ENCODE results near the gene PPP2R5B.
"Not testable (repeated sequence)": the region's sequence is repeated elsewhere in the genome, so short reads cannot be mapped to it uniquely, and the experiment has no call there.

The PPP2R5B gene

DNA sequence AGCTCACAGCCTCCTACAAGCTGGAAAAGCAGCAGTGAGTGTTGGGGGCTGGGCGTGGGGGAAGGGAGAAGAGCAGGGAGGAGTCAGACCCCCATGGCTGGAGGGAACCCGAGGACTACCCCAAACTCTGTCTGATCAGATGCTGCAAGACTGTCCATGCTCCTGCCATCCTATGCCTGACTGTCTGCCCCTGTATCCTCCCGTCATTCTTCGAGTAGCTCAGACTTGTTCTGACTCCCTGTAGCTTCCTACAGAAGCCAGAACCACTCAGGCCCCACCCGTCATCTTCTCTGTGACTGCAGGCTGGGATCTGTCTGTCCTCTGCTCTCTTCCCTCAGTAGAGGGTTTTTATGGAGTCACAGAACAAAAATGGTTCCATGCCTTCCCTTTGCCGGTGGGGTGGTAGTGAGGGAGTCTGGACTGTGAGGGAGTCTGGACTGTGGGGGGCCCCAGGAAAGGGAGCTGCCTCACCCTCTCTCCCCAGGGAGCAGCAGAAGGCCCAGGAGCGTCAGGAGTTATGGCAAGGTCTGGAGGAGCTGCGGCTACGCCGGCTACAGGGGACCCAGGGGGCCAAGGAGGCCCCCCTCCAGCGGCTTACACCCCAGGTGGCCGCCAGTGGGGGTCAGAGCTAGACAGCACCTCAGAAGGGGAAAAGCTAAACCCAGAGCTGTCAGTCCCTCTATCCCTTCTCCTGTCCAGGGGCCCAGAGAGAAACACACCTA lies 8.9 kb downstream of the PPP2R5B start:
- no peak for DNase-seq

DNA sequence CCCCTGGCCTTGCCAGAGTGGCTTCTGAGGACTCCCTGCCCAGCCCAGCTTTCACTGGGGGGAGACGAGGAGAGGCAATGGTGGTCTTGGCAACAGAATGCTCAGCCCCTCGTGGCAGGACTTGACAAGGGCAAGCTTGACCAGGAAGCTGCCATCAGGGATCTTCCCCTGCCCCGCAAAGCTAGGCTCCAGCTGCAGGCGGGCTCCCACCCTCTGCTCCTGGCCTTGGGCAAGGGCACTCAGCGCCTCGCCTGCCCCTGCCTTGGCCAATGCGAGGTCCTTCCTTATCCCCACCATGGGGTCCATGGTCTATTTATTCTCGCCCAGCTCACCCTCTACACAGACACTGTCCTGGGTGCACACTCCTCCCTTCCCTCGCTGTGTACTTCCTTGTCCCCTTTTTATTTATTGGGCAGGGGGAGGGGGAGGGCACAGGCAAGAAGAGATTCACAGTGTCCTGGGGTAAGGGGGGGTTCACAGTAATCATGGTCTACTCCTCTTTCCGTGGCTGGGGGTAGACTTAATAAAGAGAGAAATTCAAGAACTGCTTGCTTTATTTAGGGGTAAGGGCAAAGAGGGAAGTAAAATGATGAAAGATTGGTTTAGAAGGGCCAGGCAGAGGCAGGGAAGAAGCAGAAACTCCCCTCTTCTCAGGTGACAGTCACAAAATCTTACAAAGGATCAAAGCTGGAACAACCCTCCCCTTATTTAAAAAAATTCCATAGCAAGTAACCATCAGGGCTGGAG lies 9.6 kb downstream of the PPP2R5B start:
- DNase-seq, result no peak

DNA sequence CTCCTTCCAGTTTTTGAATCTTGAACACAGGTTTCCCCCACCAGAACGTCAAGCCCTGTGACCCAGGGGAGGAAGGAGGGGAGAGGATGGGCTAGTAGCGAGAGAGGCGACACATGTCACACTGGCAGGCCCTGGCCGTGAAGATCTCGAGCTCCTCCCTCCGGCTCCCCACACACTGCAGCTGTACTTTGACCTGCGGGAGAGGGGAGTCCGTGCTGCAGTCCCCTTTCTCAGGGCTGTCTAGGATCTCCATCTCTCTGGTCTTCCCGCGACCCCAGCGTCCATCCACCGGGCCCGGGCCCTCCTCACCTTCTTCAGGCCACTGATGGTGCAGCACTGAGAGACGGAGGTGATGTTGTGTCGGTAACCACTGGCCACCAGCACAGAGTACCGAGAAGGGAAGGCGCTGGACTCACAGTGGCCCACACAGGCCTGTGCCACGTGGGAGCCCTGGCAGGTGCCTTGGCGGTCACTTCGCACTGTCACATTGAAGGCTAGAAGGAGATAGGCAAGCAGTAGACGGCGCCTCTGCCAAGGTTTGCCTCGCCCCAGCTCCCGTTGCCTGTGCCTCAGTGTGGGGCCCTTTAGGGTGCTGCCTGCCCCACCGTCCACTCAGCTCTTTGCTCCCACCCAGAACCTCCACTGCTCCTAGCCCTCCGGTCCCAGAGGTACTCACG lies 10.3 kb downstream of the PPP2R5B start:
- DNase-seq, result no peak

DNA sequence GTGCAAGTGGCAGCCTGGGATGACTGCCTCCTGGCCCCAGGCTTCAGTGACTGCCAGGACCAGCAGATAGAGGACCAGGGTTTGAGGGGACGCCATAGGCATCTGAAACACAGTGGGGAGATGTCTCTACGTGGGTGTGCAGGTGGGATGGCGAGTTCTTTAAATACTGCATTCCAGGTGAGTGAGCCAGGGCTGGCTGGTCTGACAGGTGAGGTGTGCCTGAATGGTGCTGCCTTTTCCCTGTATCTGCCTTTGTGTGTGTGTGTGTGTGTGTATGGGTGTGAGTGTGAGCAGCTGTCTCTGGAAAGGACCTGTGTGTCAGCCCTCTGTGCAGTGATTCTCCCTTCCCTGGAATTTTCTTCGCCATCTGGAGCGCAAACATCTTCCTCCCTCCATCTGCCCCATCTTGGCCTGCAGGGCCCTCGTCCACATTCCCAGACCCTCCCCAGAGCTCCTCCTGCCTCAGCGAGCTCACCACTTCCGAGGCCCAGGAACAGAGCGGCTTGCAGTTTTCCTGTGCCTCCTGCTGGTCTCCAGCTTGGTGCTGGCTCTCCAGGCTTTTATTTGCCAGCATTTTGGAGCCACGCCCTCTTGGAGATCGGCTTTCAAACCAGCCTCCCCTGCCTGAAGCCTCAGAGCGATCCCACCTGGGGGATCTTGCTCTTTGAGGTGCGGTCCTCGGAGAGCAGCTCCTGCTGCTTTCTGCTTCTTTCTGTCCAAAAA lies 11.0 kb downstream of the PPP2R5B start, which contains the start of gene GPHA2:
TSS of gene GPHA2 (minus strand) at position 535 of the 723 bp plus-strand sequence. CDS start at position 102, 433 bp downstream.
- DNase-seq, result no peak

DNA sequence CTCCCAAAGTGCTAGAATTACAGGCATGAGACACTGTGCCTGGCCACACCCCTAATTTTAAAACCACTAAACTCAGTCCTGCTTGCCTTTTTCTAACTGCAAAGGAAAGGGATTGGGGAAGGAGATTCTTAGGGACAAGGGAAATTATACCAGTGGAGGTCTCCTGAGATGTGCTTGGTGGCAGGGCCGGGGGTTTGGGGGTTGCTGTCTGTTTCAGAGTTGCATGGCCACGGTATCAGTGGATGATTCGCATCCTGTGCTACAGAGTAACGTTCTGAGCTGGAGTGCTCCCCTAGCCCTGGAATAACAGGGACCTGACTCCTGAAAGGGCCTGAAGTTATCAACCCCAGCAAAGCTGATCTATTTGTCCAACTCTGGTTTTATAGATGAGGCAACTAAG lies 12.1 kb downstream of the PPP2R5B start:
- no peak for DNase-seq

DNA sequence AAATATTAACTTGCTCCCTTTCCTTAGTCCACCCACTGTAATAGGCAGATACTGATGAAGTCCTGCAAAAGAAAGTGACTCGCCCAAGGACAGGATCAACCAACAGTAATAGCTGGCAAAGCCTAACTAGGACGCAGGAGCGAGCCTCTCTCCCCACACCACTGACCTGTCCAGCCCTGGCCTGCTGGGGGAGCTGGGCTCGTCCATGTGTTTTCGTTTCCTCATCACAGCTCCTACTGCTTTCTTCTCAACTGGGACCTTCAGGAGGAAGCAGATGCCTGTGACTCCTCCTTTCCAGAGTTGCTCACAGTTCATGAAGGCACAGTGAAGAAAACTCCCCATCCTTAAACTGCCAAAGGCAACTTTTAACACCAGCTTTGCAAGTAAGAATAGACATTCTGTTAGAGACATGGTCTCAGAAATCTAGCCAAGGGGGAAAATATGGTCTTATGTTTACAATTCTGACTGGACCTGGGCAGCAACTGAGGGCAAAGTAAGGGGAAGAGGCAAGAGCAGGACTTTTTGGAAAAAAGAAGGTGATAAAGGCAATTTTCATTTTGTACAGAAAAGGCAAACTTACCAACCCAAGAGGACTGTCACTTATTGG lies 22.8 kb downstream of the PPP2R5B start:
- DNase-seq, result no peak

DNA sequence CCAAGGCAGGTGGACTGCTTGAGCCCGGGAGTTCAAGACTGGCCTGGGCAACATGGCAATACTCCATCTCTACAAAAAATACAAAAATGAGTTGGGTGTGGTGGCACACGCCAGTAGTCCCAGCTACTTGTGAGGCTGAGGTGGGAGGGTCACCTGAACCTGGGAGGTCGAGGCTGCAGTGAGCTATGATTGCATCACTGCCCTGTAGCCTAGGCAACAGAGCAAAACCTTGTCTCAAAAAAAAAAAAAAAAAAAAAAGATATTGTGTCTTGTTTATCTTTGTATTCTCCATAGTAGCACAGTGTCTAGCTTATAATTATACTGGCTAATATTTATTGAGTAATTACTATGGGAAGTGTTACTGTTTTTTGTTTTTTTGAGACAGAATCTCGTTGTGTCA lies 27.0 kb downstream of the PPP2R5B start:
- DNase-seq, result no peak

DNA sequence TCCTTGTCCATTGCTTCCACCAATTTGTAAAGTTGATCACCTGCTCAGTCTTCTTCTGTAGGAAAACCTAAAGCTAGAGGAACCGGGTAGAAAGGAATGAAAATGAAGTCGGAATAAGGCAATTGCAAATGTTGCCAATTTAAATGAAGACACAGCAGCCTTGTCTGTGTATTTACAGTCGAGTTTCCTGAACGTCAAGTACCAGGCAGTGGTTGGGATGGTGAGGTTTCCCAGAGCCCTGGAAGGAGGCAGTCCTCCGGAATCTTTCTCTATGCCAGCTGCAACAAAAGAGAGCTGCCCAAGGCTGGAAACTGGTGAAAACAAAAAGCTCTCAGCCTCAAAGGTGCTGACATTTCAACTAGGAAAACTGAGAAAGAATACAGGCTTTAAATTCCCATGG lies 29.7 kb downstream of the PPP2R5B start:
- DNase-seq, result no peak

DNA sequence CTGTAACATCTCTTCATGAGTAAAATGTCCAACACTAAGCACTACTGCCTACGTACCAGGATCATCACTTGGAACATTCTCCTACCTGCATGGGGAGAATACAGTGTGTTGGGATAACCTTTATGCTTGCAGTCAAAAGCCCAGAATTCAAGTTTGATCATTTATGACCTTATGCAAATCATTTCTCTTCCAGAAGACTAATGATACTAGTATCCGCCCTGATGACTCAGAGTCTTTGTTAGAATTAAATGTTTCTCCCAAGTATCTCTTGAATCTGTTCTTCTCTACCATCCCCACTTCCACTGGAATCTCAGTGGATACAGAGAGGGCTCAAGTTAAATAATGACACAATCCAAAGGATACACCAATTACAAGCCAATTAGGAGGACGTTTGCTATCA lies 35.0 kb downstream of the PPP2R5B start:
- DNase-seq, result no peak

DNA sequence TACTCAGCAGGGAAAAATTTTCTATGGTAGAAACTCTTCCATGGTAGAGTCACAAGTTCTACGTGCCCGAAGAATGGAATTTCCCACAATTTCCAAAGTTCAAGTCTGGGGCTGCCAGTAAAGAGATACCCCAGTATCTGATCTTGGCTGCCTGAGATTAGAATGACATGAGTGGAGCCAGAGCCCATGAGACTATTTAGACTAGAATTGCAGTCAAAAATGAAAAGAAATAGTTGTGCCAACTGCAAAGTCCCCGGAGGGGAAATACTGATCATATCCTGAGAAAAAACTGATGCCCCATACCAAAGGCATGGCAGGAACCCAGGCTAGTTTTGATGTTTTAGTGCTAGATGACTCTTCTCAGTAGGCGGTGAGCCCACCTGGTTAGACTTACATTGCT lies 36.2 kb downstream of the PPP2R5B start:
- DNase-seq, result no peak

DNA sequence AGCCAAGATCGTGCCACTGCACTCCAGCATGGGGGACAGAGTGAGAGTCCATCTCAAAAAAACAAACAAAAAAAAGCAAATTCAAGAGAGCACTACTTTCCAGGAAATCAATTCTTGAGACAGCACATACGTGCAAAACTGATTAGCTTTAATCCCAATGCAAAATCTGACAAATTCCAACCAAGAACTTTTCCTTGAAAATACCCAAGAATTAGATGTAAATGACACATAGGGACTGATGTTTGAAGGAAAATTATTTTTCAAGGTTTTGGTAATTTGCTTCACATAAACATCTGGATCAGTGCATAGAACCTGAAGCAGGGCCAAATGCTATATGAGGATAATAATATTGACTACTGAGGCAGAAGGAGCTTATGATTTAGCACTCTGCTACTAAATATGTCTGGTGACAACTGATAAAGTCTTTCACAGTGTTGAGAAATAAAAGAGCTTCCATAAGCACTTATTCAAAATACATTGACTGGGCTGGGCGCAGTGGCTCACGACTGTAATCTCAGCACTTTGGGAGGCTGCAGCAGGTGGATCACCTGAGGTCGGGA lies 38.7 kb downstream of the PPP2R5B start:
- no peak for DNase-seq

DNA sequence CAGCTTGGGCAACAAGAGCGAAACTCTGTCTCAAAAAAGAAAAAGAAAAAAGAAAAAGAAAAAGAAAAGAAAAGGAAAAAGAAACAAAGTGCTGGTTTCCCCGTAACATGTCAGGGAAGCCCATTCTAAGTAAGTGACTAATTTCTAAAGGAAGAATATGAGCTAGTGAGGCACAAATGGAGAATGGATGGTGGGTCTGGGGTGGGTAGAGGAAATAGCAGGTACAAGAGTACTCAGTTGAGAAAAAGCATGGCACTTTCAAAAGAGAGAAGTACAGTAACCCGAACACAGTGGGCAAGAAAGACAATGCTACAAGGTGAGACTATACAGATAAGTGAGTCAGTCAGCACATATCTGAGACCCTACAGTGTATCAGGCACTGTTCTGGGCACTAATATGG lies 42.9 kb downstream of the PPP2R5B start:
- DNase-seq, result peak; percentile 70

DNA sequence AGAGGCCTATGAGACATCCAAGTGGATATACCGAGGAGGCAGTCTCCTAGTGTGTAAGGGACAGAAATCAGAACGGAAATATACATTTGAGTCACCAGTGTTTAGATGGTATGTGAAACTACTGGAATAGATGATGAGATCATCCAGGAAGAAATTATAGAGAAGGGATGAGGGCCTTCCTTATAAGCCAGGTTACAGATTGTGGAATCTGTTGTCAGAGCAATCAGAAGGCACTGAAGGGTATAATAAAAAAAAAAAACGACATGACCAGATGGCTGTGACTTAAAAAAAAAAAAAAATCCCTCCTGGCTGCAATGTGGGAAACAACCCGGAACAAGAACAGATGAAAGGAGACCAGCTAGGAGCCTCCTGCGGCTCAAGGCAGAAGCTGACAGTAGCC lies 44.7 kb downstream of the PPP2R5B start:
- DNase-seq, result peak; percentile 57

DNA sequence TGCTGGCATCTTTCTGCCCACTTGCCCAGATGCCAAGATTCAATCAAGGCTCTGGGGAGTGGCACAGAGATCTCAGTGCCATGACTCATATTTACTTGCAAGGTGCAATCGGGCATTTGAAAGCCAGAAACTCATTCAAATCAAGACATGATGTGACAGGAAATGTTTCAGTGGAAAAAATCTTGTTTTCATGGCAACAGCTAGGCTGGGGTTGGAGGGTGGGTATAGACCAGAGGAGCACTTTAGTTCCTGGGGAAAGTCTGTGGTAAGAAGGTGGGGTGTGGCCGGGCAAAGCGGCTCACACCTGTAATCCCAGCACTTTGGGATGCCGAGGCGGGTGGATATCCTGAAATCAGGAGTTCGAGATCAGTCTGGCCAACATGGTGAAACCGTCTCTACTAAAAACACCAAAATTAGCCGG lies 46.3 kb downstream of the PPP2R5B start:
- peak; percentile 90 for DNase-seq

DNA sequence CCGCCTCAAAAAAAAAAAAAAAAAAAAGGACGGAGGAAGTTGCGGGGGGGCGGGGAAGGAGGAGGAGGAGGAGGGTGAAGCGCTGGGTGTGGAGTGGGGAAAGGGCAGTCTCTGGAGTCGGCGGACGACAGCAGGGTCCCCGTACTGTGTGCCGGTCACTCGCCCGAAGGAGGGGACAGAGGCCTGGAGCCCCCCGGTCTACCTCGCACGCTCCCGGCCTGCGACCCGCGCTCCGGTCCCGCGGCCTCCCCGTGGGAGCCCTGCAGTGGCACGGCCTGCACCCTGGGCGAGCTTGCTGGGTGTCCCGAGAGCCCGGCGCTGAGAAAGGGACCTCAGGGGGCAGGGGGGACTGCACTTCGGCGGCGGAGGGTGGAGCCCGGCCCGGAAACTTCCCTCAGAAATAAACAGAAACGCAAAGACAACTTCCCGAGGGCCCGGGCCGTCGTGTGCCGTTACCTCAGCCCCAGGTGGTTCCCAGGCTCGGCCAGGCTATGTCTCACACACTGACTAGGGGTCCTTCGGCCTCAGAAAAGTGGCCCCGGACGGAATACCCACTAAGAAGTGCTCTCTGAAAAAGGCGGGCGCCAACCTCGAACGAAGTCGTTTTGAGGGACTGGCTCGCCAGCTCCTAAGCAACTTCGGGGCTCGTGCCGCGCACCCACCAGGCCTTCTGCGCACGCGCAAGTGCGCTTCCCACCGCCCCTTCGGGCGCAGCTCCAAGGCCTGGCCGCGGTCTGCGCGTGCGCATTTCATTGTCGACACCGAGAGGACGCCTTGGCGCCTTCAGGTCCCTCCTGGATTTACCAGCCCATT lies 47.1 kb downstream of the PPP2R5B start, which contains the start of gene MAJIN:
TSS of gene MAJIN (minus strand) at position 688 of the 813 bp plus-strand sequence. CDS start 12,703 bp downstream, outside the sequence.
- peak; percentile 92 for DNase-seq

DNA sequence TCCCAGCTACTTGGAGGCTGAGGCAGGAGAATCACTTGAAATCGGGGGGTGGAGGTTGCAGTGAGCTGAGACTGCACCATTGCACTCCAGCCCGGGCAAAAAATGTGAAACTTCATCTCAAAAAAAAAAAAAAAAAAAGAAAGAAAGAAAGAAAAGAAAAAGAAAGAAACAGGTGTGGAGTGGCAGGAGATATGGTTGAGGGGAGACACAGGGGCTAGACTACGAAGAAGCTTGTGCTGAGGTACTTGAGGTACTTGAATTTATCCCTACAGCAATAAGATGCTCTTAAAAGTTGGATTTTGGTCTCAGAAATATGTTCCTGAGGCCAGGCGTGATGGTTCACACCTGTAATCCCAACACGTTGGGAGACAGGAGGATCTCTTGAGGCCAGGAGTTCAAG lies 49.6 kb downstream of the PPP2R5B start:
- no peak for DNase-seq

DNA sequence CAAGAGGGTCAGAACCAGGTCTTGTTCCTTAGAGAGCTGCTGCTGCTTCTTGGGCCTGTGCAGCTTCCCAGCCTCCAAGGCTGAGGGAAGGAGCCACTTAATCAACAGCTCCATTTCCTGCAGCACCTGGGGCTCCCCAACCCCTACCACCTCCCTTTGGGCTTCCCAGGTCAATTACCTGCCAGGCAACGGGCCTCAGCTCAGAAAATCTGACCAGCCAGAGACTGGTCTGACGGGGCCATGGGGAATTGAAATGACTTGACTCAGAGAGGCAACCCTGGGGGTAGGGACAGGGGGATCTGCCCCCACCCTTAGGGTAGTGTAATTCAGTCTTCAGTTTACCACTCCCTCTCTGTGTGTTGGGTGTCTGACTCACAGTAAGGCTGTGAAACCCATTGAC lies 52.2 kb downstream of the PPP2R5B start:
- DNase-seq, result no peak

DNA sequence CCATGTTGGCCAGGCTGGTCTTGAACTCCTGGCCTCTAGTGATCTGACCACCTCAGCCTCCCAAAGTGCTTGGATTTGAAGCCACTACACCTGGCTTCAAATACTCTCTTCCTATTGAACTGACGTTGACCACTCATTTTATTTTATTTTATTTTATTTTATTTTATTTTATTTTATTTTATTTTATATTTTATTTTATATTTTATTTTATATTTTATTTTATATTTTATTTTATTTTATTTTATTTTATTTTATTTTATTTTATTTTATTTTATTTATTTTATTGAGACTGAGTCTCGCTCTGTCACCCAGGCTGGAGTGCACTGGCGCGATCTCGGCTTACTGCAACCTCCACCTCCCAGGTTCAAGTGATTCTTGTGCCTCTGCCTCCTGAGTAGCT lies 58.9 kb downstream of the PPP2R5B start:
- DNase-seq, result not testable (repeated sequence)
